Breast epithelium (tissue), 4 donors: ENCODE results near the gene NTSR1. TPM values are rescaled to one million over a fixed set of nuclear protein-coding genes. Genes with fewer than 3 reads are reported as not detected.

ENCODE experiments used
- DNase-seq, 2 donors: peaks; one replicate each; pipeline ENCODE4 v3.0.0-alpha.2; 2019; ENCODE audit warnings: low spot score in 2 of 2
- H3K27ac ChIP-seq, 2 donors: fragments of 200-600 bp; sonication (generic) in 1 of 2; one replicate each; pipeline ENCODE4 v1.5.1; 2016 to 2019; ENCODE audit warnings: mild to moderate bottlenecking in 1 of 2
- H3K27me3 ChIP-seq, 2 donors: fragments of 200-600 bp; sonication (generic) in 1 of 2; one replicate each; pipeline versions ENCODE4 v1.5.1 to v1.6.0; 2017 to 2019; ENCODE audit warnings: control low read depth in 1 of 2, mild to moderate bottlenecking in 1 of 2
- H3K36me3 ChIP-seq: fragments of 200-600 bp; one replicate; pipeline ENCODE4 v1.5.1; 2019
- H3K4me1 ChIP-seq, 2 donors: fragments of 200-600 bp; sonication (generic); one replicate each; pipeline ENCODE4 v1.5.1; 2016 to 2019; ENCODE audit warnings: control low read depth in 1 of 2
- H3K4me3 ChIP-seq, 3 donors: fragments of 200-600 bp; sonication (generic); 1 replicate in 2 of 3; 2 replicates in 1 of 3; pipeline ENCODE4 v1.5.1; 2016 to 2019; ENCODE audit warnings: mild to moderate bottlenecking in 3 of 3, moderate library complexity in 2 of 3
- H3K9me3 ChIP-seq, 2 donors: fragments of 200-600 bp; sonication (generic) in 1 of 2; one replicate each; pipeline ENCODE4 v1.5.1; 2016 to 2019; ENCODE audit warnings: control low read depth in 1 of 2
- POLR2A ChIP-seq: fragments of 450-650 bp; IDR thresholded peaks from one replicate; pipeline ENCODE4 v1.6.1; 2016; ENCODE audit warnings: antibody characterized with exemption, mild to moderate bottlenecking, moderate library complexity
- POLR2AphosphoS5 ChIP-seq, 3 donors: sonication (generic); formaldehyde crosslinking; IDR thresholded peaks; one replicate each; pipeline ENCODE4 v1.6.1; 2017; ENCODE audit warnings: antibody characterized with exemption in 3 of 3
- intact Hi-C: fragments of 100-400 bp; cut with DNase I; formaldehyde crosslinking; loops from one replicate; pipeline ENCODE4 v1.15.1; 2023; ENCODE audit warnings: low total_unique reads
- total RNA-seq, 3 donors: library from RNA; depleted of rRNA; stranded (reverse); fragments of >200 nt; gene quantifications; one replicate each; pipeline ENCODE4 v1.1.0, GENCODE V29; 2016
- TF ChIP-seq, protein P1 (sequence below), 3 donors: fragments of 450-650 bp; IDR thresholded peaks; one replicate each; pipeline ENCODE4 v1.5.1; 2016 to 2017; ENCODE audit warnings: antibody characterized with exemption in 3 of 3, mild to moderate bottlenecking in 3 of 3, moderate library complexity in 3 of 3

The NTSR1 gene
- total RNA-seq, 3 donors from 2014 or later: under 0.01 TPM; not detected in 2

GRCh38 chr20:62715201-62715600, 6.6 kb downstream of the NTSR1 start:
- no peak for DNase-seq
- peaks cover 0 to 41% of the 10 kb centered on the region in 2 donors for H3K27me3 ChIP-seq
- H3K9me3 ChIP-seq: no peaks in the 10 kb centered on the region
- TF ChIP-seq POLR2A: no peak
- no peak for TF ChIP-seq POLR2AphosphoS5 (IDR thresholded peaks at IDR 0.05)
- TF ChIP-seq, protein P1, sequence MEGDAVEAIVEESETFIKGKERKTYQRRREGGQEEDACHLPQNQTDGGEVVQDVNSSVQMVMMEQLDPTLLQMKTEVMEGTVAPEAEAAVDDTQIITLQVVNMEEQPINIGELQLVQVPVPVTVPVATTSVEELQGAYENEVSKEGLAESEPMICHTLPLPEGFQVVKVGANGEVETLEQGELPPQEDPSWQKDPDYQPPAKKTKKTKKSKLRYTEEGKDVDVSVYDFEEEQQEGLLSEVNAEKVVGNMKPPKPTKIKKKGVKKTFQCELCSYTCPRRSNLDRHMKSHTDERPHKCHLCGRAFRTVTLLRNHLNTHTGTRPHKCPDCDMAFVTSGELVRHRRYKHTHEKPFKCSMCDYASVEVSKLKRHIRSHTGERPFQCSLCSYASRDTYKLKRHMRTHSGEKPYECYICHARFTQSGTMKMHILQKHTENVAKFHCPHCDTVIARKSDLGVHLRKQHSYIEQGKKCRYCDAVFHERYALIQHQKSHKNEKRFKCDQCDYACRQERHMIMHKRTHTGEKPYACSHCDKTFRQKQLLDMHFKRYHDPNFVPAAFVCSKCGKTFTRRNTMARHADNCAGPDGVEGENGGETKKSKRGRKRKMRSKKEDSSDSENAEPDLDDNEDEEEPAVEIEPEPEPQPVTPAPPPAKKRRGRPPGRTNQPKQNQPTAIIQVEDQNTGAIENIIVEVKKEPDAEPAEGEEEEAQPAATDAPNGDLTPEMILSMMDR (IDR thresholded peaks at IDR 0.05): no peak
- H3K4me1 ChIP-seq: no peaks in the 10 kb centered on the region
- intact Hi-C loops: loop anchor here (5.0 kb wide), 1 partner anchor 462 kb away; no protein-coding TSS in a partner anchor
- no peaks in the 10 kb centered on the region for H3K36me3 ChIP-seq
- H3K4me3 ChIP-seq: no peak overlapping the region
- H3K27ac ChIP-seq: no peak overlapping the region

GRCh38 chr20:62716198-62716940, 7.7 kb downstream of the NTSR1 start:
- H3K36me3 ChIP-seq: no peaks in the 10 kb centered on the region
- TF ChIP-seq POLR2A (no peak), POLR2AphosphoS5 (IDR thresholded peaks at IDR 0.05) (no peak)
- TF ChIP-seq, protein P1 (IDR thresholded peaks at IDR 0.05): no peak
- peaks cover 0 to 31% of the 10 kb centered on the region in 2 donors for H3K27me3 ChIP-seq
- intact Hi-C loops: loop anchor here (5.0 kb wide), 1 partner anchor 461 kb away; no protein-coding TSS in a partner anchor
- H3K4me3 ChIP-seq: no peak overlapping the region
- H3K4me1 ChIP-seq: no peaks in the 10 kb centered on the region
- peaks cover 0 to 7% of the 10 kb centered on the region in 2 donors for H3K9me3 ChIP-seq
- no peak for DNase-seq
- no peak overlapping the region for H3K27ac ChIP-seq

DNA sequence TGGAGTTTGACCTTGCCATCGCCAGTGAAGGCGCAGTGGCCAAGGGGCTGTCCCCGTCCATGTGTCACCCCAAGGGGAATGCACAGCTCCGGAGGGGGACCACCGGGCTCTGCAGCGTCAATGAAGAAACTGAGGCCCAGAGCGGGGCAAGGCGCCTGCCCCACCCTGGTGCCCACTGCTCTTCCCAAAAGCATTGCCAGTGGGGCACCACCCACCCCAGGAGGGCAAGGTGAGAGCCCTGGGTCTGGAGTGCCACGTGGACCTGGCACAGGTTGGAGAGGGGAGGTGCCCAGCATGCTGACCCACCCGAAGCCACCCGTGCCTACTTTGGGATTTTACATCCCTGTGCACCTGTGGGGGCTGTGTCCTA, 8.3 kb downstream of the NTSR1 start:
- Histone ChIP-seq H3K36me3 (no peaks in the 10 kb centered on the region), H3K27me3 (peaks cover 0 to 31% of the 10 kb centered on the region in 2 donors), H3K4me1 (no peaks in the 10 kb centered on the region), H3K4me3 (no peak overlapping the region), H3K27ac (no peak overlapping the region), H3K9me3 (peaks cover 0 to 11% of the 10 kb centered on the region in 2 donors)
- DNase-seq: no peak
- intact Hi-C loops: loop anchor here (5.0 kb wide), 1 partner anchor 460 kb away; no protein-coding TSS in a partner anchor
- TF ChIP-seq, protein P1 (IDR thresholded peaks at IDR 0.05): no peak
- TF ChIP-seq POLR2A (no peak), POLR2AphosphoS5 (IDR thresholded peaks at IDR 0.05) (no peak)

DNA sequence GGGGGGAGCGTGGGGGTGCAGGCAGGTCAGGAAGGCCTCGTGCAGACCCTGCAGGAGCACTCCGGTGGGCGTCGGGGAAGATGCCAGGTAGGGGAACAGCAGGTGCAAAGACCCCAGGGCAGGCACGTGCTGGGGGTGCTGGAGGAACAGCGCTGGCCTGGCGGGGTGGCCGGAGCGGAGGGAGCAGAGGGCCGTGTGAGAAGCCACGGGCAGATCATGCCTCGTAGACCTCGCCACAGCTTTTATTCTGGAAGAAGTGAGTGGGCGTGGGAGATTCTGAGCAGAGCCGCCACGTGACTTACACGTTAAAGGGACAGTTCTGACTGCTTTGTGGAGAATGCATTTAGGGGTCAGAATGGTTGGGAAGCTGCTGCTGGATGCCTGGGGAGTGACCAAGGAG, 9.3 kb downstream of the NTSR1 start:
- DNase-seq: no peak
- Histone ChIP-seq H3K36me3 (no peaks in the 10 kb centered on the region), H3K4me1 (no peaks in the 10 kb centered on the region), H3K9me3 (peaks cover 0 to 11% of the 10 kb centered on the region in 2 donors), H3K27me3 (peaks cover 0 to 37% of the 10 kb centered on the region in 2 donors), H3K27ac (no peak overlapping the region), H3K4me3 (no peak overlapping the region)
- intact Hi-C loops: loop anchor here (5.0 kb wide), 1 partner anchor 459 kb away; no protein-coding TSS in a partner anchor
- TF ChIP-seq POLR2A (no peak), POLR2AphosphoS5 (IDR thresholded peaks at IDR 0.05) (no peak)
- TF ChIP-seq, protein P1 (IDR thresholded peaks at IDR 0.05): no peak

DNA sequence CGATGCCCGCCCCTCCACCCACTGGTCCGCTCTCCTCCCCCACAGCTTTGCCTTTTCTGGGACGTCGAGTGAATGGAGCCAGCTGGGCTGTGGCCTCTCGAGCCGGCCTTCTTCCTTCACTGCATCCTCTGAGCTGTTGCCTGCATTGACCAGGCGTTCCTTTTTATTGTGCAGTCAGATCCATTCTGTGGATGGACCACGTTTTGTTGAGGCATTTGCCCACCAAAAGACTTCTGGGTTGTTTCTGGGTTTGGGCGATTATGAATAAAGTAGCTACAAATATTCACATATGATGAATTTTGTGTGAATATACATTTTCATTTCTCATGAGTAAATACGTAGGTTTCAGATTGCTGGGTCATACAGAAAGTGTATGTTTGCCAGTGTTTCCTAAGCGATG, 9.9 kb downstream of the NTSR1 start:
- TF ChIP-seq POLR2AphosphoS5 (IDR thresholded peaks at IDR 0.05): no peak
- TF ChIP-seq POLR2A: no peak
- TF ChIP-seq, protein P1 (IDR thresholded peaks at IDR 0.05): no peak
- DNase-seq: no peak
- Histone ChIP-seq H3K4me3 (no peak overlapping the region), H3K27ac (no peak overlapping the region), H3K27me3 (peaks cover 0 to 40% of the 10 kb centered on the region in 2 donors), H3K9me3 (peaks cover 0 to 11% of the 10 kb centered on the region in 2 donors), H3K4me1 (no peaks in the 10 kb centered on the region), H3K36me3 (no peaks in the 10 kb centered on the region)
- intact Hi-C loops: loop anchor here (5.0 kb wide), 1 partner anchor 459 kb away; no protein-coding TSS in a partner anchor
